HepG2 (cell line): ENCODE results near the gene TM4SF5. TPM values are rescaled to one million over a fixed set of nuclear protein-coding genes. Genes with fewer than 3 reads are reported as not detected.

Experiments
- ARID2 ChIP-seq: sonication (generic); formaldehyde crosslinking; IDR thresholded peaks from 2 replicates; pipeline ENCODE4 v1.8.1; 2022; ENCODE audit warnings: mild to moderate bottlenecking, missing genetic modification reagents, borderline replicate concordance
- JUN ChIP-seq: sonication (generic); formaldehyde crosslinking; IDR thresholded peaks from 2 replicates; pipeline ENCODE4 v1.4.0; 2020; ENCODE audit warnings: mild to moderate bottlenecking, missing genetic modification reagents
- KAT7 ChIP-seq: IDR thresholded peaks from 2 replicates; pipeline ENCODE4 v1.6.1; 2018; ENCODE audit warnings: borderline replicate concordance, missing compliant biosample characterization
- KMT2B ChIP-seq: IDR thresholded peaks from 2 replicates; pipeline ENCODE4 v1.6.1; 2016; ENCODE audit warnings: missing genetic modification reagents, missing compliant biosample characterization
- MAF1 ChIP-seq: sonication (generic); formaldehyde crosslinking; IDR thresholded peaks from 2 replicates; pipeline ENCODE4 v1.5.0; 2020; ENCODE audit warnings: missing genetic modification reagents, borderline replicate concordance
- MXI1 ChIP-seq: IDR thresholded peaks from 3 replicates; pipeline ENCODE4 v1.6.1; 2012; ENCODE audit warnings: low read depth, low read length, inconsistent platforms, borderline replicate concordance
- NAIF1 ChIP-seq: sonication (generic); formaldehyde crosslinking; IDR thresholded peaks from 2 replicates; pipeline ENCODE4 v1.5.0; 2020; ENCODE audit warnings: mild to moderate bottlenecking, missing genetic modification reagents, borderline replicate concordance
- NCOA2 ChIP-seq: sonication (generic); formaldehyde crosslinking; IDR thresholded peaks from 2 replicates; pipeline ENCODE4 v1.8.0; 2022; ENCODE audit warnings: inconsistent platforms
- RBM22 ChIP-seq: fragments of 200-400 bp; formaldehyde crosslinking; optimal IDR thresholded peaks from 2 replicates; pipeline ENCODE3; 2017; ENCODE audit warnings: mild to moderate bottlenecking, low read length, moderate library complexity
- REPIN1 ChIP-seq: sonication (generic); formaldehyde crosslinking; IDR thresholded peaks from 2 replicates; pipeline ENCODE4 v1.8.0; 2022; ENCODE audit warnings: missing genetic modification reagents, low read depth, mild to moderate bottlenecking, borderline replicate concordance
- SOX6 ChIP-seq, 2 experiments: fragments of 450-650 bp in 1 of 2; sonication (generic) in 1 of 2; formaldehyde crosslinking in 1 of 2; IDR thresholded peaks; 2 replicates each; pipeline versions ENCODE4 v1.4.0 to v1.6.1; 2017 to 2020; ENCODE audit warnings: antibody characterized with exemption in 1 of 2, mild to moderate bottlenecking in 1 of 2, missing genetic modification reagents in 1 of 2
- SRSF1 ChIP-seq: fragments of 200-400 bp; formaldehyde crosslinking; optimal IDR thresholded peaks from 2 replicates; pipeline ENCODE3; 2017; ENCODE audit warnings: mild to moderate bottlenecking, low read depth, low read length, moderate library complexity
- TGIF2 ChIP-seq: IDR thresholded peaks from 2 replicates; pipeline ENCODE4 v1.6.1; 2016; ENCODE audit warnings: control low read depth, missing compliant biosample characterization
- TSC22D2 ChIP-seq: sonication (generic); formaldehyde crosslinking; IDR thresholded peaks from 2 replicates; pipeline ENCODE4 v1.5.1; 2020; ENCODE audit warnings: missing genetic modification reagents, mild to moderate bottlenecking, borderline replicate concordance
- ZFP36L2 ChIP-seq: sonication (generic); formaldehyde crosslinking; IDR thresholded peaks from 2 replicates; pipeline ENCODE4 v1.4.0; 2020; ENCODE audit warnings: missing genetic modification reagents
- ZNF232 ChIP-seq: sonication (generic); formaldehyde crosslinking; IDR thresholded peaks from 2 replicates; pipeline ENCODE4 v1.4.0; 2020; ENCODE audit warnings: missing genetic modification reagents, borderline replicate concordance
- ZNF235 ChIP-seq: sonication (generic); formaldehyde crosslinking; IDR thresholded peaks from 2 replicates; pipeline ENCODE4 v1.8.1; 2023; ENCODE audit warnings: mild to moderate bottlenecking, missing genetic modification reagents, borderline replicate concordance
- ZNF510 ChIP-seq: sonication (generic); formaldehyde crosslinking; IDR thresholded peaks from 2 replicates; pipeline ENCODE4 v1.4.0; 2020; ENCODE audit warnings: low read depth, mild to moderate bottlenecking, missing genetic modification reagents
- ZNF564 ChIP-seq: sonication (generic); formaldehyde crosslinking; IDR thresholded peaks from 2 replicates; pipeline ENCODE4 v1.8.1; 2023; ENCODE audit warnings: mild to moderate bottlenecking, missing genetic modification reagents
- ZNF747 ChIP-seq: sonication (generic); formaldehyde crosslinking; IDR thresholded peaks from 2 replicates; pipeline ENCODE4 v1.8.1; 2023; ENCODE audit warnings: missing genetic modification reagents, mild to moderate bottlenecking, borderline replicate concordance
- ZSCAN25 ChIP-seq: sonication (generic); formaldehyde crosslinking; IDR thresholded peaks from 2 replicates; pipeline ENCODE4 v1.8.0; 2022; ENCODE audit warnings: mild to moderate bottlenecking, missing genetic modification reagents
- polyA plus RNA-seq, 8 experiments: library from polyadenylated mRNA; depleted of rRNA in 3 of 8; stranded (reverse) in 7 of 8; unstranded in 1 of 8; fragments of >200 nt; fragmentation: Illumina TruSeq in 4 of 8; extraction: Trizol in 4 of 8; gene quantifications; 2 replicates each; pipeline versions ENCODE4 v1.2.1 to v1.2.3, GENCODE V29; 2011 to 2016; ENCODE audit warnings: low read depth in 4 of 8, missing spikeins in 1 of 8, mixed read lengths in 1 of 8; ENCODE audit not compliant: insufficient read depth in 1 of 8
- total RNA-seq, 5 experiments: library from RNA; depleted of rRNA; stranded (reverse); fragments of >200 nt; fragmentation: Illumina TruSeq; extraction: Trizol; gene quantifications; 2 replicates each; pipeline ENCODE4 v1.2.3, GENCODE V29; 2016; ENCODE audit warnings: low read depth in 1 of 5
- TF ChIP-seq, protein P1 (sequence below): IDR thresholded peaks from 2 replicates; pipeline ENCODE4 v1.6.1; 2018; ENCODE audit warnings: missing genetic modification reagents
- TF ChIP-seq, protein P2 (sequence below): sonication (generic); formaldehyde crosslinking; IDR thresholded peaks from 2 replicates; pipeline ENCODE4 v1.5.1; 2020; ENCODE audit warnings: missing genetic modification reagents, mild to moderate bottlenecking, borderline replicate concordance
- TF ChIP-seq, protein P3 (sequence below): sonication (generic); formaldehyde crosslinking; IDR thresholded peaks from 2 replicates; pipeline ENCODE4 v1.8.0; 2022; ENCODE audit warnings: missing genetic modification reagents, mild to moderate bottlenecking, moderate library complexity, borderline replicate concordance
- TF ChIP-seq, protein P4 (sequence below): IDR thresholded peaks from 2 replicates; pipeline ENCODE4 v1.6.1; 2012; ENCODE audit warnings: inconsistent platforms

TM4SF5 gene
- total and polyA plus RNA-seq, 2 of the 13 experiments (the other 11 are each of a cell fraction or from before 2014, with no cell fraction given), result 30.1 to 126 TPM

DNA sequence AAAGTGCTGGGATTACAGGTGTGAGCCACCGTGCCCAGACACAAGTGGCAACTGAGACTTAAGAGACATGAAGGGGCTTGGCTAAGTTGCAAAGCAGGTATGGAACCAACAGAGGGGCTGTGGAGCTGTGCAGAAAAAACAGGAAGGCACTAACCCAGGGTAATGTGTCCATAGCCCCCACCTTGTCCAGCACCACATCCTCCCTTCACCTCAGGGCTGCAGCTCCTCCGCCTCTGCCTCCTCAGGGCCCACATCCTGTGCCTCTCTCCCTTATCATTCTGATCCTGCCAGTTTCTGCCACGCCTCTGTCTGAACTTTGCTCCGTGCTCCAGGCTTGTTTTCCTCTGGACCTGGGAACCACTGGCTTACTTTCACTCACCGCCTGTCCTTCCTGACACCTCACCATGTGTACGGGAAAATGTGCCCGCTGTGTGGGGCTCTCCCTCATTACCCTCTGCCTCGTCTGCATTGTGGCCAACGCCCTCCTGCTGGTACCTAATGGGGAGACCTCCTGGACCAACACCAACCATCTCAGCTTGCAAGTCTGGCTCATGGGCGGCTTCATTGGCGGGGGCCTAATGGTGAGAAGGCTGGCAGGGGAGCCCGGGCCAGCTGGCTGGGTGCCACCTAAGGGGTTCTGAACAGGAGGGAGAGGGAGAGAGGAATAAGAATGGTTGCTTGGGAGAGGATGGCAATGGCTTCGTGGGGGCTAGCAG lies at the start of gene TM4SF5 (continued):
- TF ChIP-seq ZFP36L2 (CRISPR knock-in tag) (peak; percentile 25; the same call in 1 of the 2 replicates), ZNF747 (CRISPR knock-in tag) (peak; percentile 59; the same call in 1 of the 2 replicates), ZSCAN25 (CRISPR knock-in tag) (no peak; the same call in 1 of the 2 replicates), KMT2B (CRISPR knock-in tag) (no peak), SRSF1 (no peak), NAIF1 (no peak), RBM22 (no peak), NCOA2 (CRISPR knock-in tag) (peak; percentile 89), SOX6 (IDR thresholded peaks at IDR 0.05) (no peak), SOX6 (CRISPR knock-in tag; IDR thresholded peaks at IDR 0.05) (peak; percentile 87), ZNF235 (CRISPR knock-in tag) (0 out of 2 replicates have a peak, but pooled peaks have one; percentile 37), KAT7 (CRISPR knock-in tag) (peak; percentile 43; the same call in 1 of the 2 replicates), ZNF510 (no peak), JUN (CRISPR knock-in tag) (0 out of 2 replicates have a peak, but pooled peaks have one; percentile 20), TGIF2 (peak; percentile 99), MXI1 (peak; percentile 99), ZNF232 (CRISPR knock-in tag) (peak; percentile 68; the same call in 1 of the 2 replicates), REPIN1 (CRISPR knock-in tag) (peak; percentile 58; the same call in 1 of the 2 replicates), ZNF564 (CRISPR knock-in tag) (0 out of 2 replicates have a peak, but pooled peaks have one; percentile 42), TSC22D2 (CRISPR knock-in tag) (0 out of 2 replicates have a peak, but pooled peaks have one; percentile 47), ARID2 (peak; percentile 96), MAF1 (CRISPR knock-in tag) (peak; percentile 65; the same call in 1 of the 2 replicates)
- TF ChIP-seq, protein P1, sequence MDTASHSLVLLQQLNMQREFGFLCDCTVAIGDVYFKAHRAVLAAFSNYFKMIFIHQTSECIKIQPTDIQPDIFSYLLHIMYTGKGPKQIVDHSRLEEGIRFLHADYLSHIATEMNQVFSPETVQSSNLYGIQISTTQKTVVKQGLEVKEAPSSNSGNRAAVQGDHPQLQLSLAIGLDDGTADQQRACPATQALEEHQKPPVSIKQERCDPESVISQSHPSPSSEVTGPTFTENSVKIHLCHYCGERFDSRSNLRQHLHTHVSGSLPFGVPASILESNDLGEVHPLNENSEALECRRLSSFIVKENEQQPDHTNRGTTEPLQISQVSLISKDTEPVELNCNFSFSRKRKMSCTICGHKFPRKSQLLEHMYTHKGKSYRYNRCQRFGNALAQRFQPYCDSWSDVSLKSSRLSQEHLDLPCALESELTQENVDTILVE (CRISPR knock-in tag), result peak; percentile 23; the same call in 1 of the 2 replicates
- TF ChIP-seq, protein P2, sequence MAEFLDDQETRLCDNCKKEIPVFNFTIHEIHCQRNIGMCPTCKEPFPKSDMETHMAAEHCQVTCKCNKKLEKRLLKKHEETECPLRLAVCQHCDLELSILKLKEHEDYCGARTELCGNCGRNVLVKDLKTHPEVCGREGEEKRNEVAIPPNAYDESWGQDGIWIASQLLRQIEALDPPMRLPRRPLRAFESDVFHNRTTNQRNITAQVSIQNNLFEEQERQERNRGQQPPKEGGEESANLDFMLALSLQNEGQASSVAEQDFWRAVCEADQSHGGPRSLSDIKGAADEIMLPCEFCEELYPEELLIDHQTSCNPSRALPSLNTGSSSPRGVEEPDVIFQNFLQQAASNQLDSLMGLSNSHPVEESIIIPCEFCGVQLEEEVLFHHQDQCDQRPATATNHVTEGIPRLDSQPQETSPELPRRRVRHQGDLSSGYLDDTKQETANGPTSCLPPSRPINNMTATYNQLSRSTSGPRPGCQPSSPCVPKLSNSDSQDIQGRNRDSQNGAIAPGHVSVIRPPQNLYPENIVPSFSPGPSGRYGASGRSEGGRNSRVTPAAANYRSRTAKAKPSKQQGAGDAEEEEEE, result no peak
- TF ChIP-seq, protein P3, sequence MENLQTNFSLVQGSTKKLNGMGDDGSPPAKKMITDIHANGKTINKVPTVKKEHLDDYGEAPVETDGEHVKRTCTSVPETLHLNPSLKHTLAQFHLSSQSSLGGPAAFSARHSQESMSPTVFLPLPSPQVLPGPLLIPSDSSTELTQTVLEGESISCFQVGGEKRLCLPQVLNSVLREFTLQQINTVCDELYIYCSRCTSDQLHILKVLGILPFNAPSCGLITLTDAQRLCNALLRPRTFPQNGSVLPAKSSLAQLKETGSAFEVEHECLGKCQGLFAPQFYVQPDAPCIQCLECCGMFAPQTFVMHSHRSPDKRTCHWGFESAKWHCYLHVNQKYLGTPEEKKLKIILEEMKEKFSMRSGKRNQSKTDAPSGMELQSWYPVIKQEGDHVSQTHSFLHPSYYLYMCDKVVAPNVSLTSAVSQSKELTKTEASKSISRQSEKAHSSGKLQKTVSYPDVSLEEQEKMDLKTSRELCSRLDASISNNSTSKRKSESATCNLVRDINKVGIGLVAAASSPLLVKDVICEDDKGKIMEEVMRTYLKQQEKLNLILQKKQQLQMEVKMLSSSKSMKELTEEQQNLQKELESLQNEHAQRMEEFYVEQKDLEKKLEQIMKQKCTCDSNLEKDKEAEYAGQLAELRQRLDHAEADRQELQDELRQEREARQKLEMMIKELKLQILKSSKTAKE, result peak; percentile 53; the same call in 1 of the 2 replicates
- TF ChIP-seq, protein P4, sequence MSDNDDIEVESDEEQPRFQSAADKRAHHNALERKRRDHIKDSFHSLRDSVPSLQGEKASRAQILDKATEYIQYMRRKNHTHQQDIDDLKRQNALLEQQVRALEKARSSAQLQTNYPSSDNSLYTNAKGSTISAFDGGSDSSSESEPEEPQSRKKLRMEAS, result peak; percentile 93
